Transverse colon (tissue), 4 donors: ENCODE measurements around the gene TPK1. TPM values are rescaled to one million over a fixed set of nuclear protein-coding genes. Genes with fewer than 3 reads are reported as not detected.
"Not testable (repeated sequence)": the region's sequence is repeated elsewhere in the genome, so short reads cannot be mapped to it uniquely, and the experiment has no call there.

Experiments used
- DNase-seq: peaks from one replicate; pipeline ENCODE4 v3.0.0-alpha.2; 2019
- H3K27ac ChIP-seq, 4 donors: fragments of 200-600 bp; sonication (generic); 2 replicates each; pipeline ENCODE4 v1.5.1; 2016 to 2018; ENCODE audit warnings: inconsistent platforms in 4 of 4
- H3K27me3 ChIP-seq: fragments of 200-600 bp; sonication (generic); 2 replicates; pipeline ENCODE4 v1.5.1; 2017; ENCODE audit warnings: inconsistent platforms
- H3K36me3 ChIP-seq, 4 donors: fragments of 200-600 bp; sonication (generic); 2 replicates each; pipeline ENCODE4 v1.5.1; 2017 to 2019; ENCODE audit warnings: inconsistent platforms in 4 of 4
- H3K4me1 ChIP-seq, 4 donors: fragments of 200-600 bp; sonication (generic); 2 replicates each; pipeline ENCODE4 v1.5.1; 2017 to 2020; ENCODE audit warnings: inconsistent platforms in 4 of 4
- H3K4me3 ChIP-seq, 4 donors: fragments of 200-600 bp; sonication (generic); 1 replicate in 1 of 4; 2 replicates in 3 of 4; pipeline versions ENCODE4 v1.5.1 to v1.6.1; 2017 to 2019; ENCODE audit warnings: inconsistent platforms in 4 of 4
- H3K9me3 ChIP-seq, 2 donors: fragments of 200-600 bp; sonication (generic); 2 replicates each; pipeline ENCODE4 v1.5.1; 2017 to 2019; ENCODE audit warnings: inconsistent platforms in 2 of 2
- CTCF ChIP-seq, 5 experiments: fragments of 200-600 bp in 3 of 5; fragments of 450-650 bp in 2 of 5; sonication (generic) in 3 of 5; IDR thresholded peaks; 1 replicate in 2 of 5; 2 replicates in 3 of 5; pipeline ENCODE4 v1.5.1; 2016 to 2017; ENCODE audit warnings: antibody characterized with exemption in 5 of 5, inconsistent platforms in 3 of 5, mild to moderate bottlenecking in 2 of 5, moderate library complexity in 1 of 5
- EP300 ChIP-seq: sonication (generic); formaldehyde crosslinking; IDR thresholded peaks from one replicate; pipeline ENCODE4 v1.6.1; 2017; ENCODE audit warnings: antibody characterized with exemption, low read depth
- POLR2A ChIP-seq: fragments of 450-650 bp; IDR thresholded peaks from one replicate; pipeline ENCODE4 v1.6.1; 2016; ENCODE audit warnings: antibody characterized with exemption, mild to moderate bottlenecking, moderate library complexity
- POLR2AphosphoS5 ChIP-seq, 3 donors: sonication (generic); formaldehyde crosslinking; IDR thresholded peaks; one replicate each; pipeline ENCODE4 v1.6.1; 2016; ENCODE audit warnings: antibody characterized with exemption in 3 of 3
- WGBS, 2 donors: methylation state at CpG; one replicate each; pipeline ENCODE4 v1.1.5; 2018; ENCODE audit warnings: low coverage in 1 of 2; 5-methylcytosine and 5-hydroxymethylcytosine counted together
- in situ Hi-C, 4 donors: fragments of 200-750 bp; cut with MboI; loops; one replicate each; pipeline versions ENCODE4 v1.15.0 to v1.15.1; 2017; ENCODE audit warnings: low sequenced_read_pairs in 3 of 4, low pct_ligation_motif_present in 1 of 4, low pct_unique_long_range_greater_than_20kb in 1 of 4
- intact Hi-C: fragments of 100-400 bp; cut with DNase I; formaldehyde crosslinking; loops from one replicate; pipeline ENCODE4 v1.15.1; 2023; ENCODE audit warnings: low total_unique reads
- total RNA-seq, 4 donors: library from RNA; depleted of rRNA; stranded (reverse); fragments of >200 nt; gene quantifications; one replicate each; pipeline ENCODE4 v1.1.0, GENCODE V29; 2016

The TPK1 gene
- total RNA-seq, 4 donors from 2014 or later = 1.4 to 17.3 (median 14.6) TPM

- DNase-seq = no peak
- no peaks in the 10 kb centered on the region for H3K36me3 ChIP-seq
- H3K27me3 ChIP-seq = no peaks in the 10 kb centered on the region
- in situ Hi-C loops (no loop called here), intact Hi-C loops (no loop called here)
- no peak for TF ChIP-seq POLR2A
- no peak for TF ChIP-seq CTCF (IDR thresholded peaks at IDR 0.05)
- no peak for TF ChIP-seq POLR2AphosphoS5 (IDR thresholded peaks at IDR 0.05)
- TF ChIP-seq EP300 = no peak
- H3K4me3 ChIP-seq = no peak overlapping the region
- 87 to 95% methylated on average over 2 of the region's 2 CpGs for WGBS, 2 donors
- no peak overlapping the region for H3K27ac ChIP-seq
- no peaks in the 10 kb centered on the region for H3K9me3 ChIP-seq
- no peaks in the 10 kb centered on the region for H3K4me1 ChIP-seq
Measured at GRCh38 chr7:144784441-144784840, 51.4 kb downstream of the TPK1 start.

- no peaks in the 10 kb centered on the region for H3K4me1 ChIP-seq
- DNase-seq = no peak
- H3K9me3 ChIP-seq = no peaks in the 10 kb centered on the region
- H3K4me3 ChIP-seq = no peak overlapping the region
- 39% methylated on average over 1 of the region's 1 CpG; no CpG with 5 or more reads in 1 of the 2 donors for WGBS, 2 donors
- no peak for TF ChIP-seq POLR2A
- TF ChIP-seq CTCF (IDR thresholded peaks at IDR 0.05) = no peak
- TF ChIP-seq EP300 = no peak
- no peaks in the 10 kb centered on the region for H3K36me3 ChIP-seq
- no peak overlapping the region for H3K27ac ChIP-seq
- intact Hi-C loops (no loop called here), in situ Hi-C loops (no loop called here)
- H3K27me3 ChIP-seq = no peaks in the 10 kb centered on the region
Measured at GRCh38 chr7:144782883-144783282, 53.0 kb downstream of the TPK1 start.

- TF ChIP-seq POLR2AphosphoS5 (IDR thresholded peaks at IDR 0.05) = no peak
- no peak for TF ChIP-seq EP300
- no peak for TF ChIP-seq CTCF (IDR thresholded peaks at IDR 0.05)
- no peak for TF ChIP-seq POLR2A
- in situ Hi-C loops = no loop called here
- Histone ChIP-seq H3K9me3 (no peaks in the 10 kb centered on the region), H3K36me3 (no peaks in the 10 kb centered on the region), H3K27me3 (no peaks in the 10 kb centered on the region), H3K4me1 (peaks cover 0 to 8% (median 0%) of the 10 kb centered on the region in 4 donors), H3K27ac (no peak overlapping the region), H3K4me3 (no peak overlapping the region)
- no peak for DNase-seq
- WGBS, 2 donors = 95 to 100% methylated on average over 1 to 4 of the region's 4 CpGs
- intact Hi-C loops = no loop called here
Measured at GRCh38 chr7:144780071-144780608, 55.7 kb downstream of the TPK1 start.

GRCh38 chr7:144777889-144778288 is 58.0 kb downstream of the TPK1 start:
- intact Hi-C loops, H3K36me3 ChIP-seq, in situ Hi-C loops, H3K4me3 ChIP-seq, H3K4me1 ChIP-seq, DNase-seq, H3K27me3 ChIP-seq, H3K27ac ChIP-seq, H3K9me3 ChIP-seq: not testable (repeated sequence)
- 82 to 87% methylated on average over 3 of the region's 3 CpGs for WGBS, 2 donors
